Measurements from ENCODE around the gene WDR37.
A peak's percentile ranks its signal among the peaks of the same experiment; 100 is the strongest.

Gene WDR37

DNA sequence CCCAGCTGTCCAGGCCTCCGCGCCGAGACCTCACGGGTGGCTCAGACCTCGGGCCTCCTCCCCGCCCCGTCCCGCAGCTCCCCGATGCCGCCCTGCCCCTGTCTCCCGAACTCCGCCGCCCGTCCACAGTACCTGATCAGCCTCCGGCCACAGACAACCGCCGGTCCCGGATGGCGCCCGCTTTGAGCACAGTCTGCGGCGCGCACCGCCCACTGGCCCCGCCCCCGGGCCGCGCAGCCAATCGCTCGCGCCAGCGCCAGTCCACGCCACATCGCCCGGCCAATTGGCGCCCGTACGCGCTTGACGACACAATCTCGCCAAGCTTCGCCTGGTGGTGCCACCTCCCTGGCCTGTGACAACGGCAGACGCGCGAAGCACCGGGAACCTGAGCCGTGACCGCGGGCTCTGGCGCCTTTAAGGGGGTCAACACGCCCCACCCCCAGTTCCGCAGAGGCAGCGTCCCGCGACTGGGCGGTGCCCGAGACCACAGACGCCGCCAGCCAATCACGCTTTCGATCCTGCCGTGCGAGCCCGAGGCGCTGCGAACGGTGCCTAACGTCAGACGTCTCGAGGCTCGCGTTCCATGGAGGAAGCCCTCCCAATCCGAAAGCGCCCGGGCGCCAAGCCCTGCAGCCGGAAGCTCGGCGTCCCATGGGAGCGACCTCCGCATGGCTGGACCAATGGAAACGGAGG lies 7.3 kb upstream of the WDR37 start, which contains the start of gene IDI1:
Gene IDI1, minus strand, starts transcription at position 388 of the 693 bp plus-strand sequence. Its CDS starts 116 bp downstream, at position 272.
- no peak for TF ChIP-seq ZFX (IDR thresholded peaks at IDR 0.05; ENCODE audit: borderline replicate concordance)
- TF ChIP-seq, protein P1, sequence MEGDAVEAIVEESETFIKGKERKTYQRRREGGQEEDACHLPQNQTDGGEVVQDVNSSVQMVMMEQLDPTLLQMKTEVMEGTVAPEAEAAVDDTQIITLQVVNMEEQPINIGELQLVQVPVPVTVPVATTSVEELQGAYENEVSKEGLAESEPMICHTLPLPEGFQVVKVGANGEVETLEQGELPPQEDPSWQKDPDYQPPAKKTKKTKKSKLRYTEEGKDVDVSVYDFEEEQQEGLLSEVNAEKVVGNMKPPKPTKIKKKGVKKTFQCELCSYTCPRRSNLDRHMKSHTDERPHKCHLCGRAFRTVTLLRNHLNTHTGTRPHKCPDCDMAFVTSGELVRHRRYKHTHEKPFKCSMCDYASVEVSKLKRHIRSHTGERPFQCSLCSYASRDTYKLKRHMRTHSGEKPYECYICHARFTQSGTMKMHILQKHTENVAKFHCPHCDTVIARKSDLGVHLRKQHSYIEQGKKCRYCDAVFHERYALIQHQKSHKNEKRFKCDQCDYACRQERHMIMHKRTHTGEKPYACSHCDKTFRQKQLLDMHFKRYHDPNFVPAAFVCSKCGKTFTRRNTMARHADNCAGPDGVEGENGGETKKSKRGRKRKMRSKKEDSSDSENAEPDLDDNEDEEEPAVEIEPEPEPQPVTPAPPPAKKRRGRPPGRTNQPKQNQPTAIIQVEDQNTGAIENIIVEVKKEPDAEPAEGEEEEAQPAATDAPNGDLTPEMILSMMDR (IDR thresholded peaks at IDR 0.05) = no peak
- H3K27ac ChIP-seq = peak within 1 kb of the TSS; percentile 96

DNA sequence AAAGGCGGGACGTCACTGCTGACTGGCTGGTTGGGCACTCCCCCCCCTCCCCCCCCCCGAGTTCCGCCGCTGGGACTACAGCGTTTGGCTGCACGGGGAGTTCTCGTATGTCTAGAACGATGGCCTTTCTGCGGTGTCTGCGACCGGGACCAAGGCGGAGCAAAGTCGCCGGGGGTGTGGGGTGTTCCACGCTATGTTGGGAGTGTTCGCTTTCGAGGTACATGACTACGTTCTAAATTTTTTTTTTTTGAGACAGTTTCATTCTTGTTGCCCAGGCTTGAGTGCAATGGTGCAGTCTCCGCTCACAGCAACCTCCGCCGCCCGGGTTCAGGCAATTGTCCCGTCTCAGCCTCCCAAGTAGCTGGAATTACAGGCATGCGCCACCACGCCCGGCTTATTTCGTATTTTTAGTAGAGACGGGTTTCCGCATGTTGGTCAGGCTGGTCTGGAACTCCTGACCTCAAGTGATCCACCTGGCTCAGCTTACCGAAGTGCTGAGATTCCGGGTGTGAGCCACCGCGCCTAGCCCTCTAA lies 6.7 kb upstream of the WDR37 start:
- TF ChIP-seq, protein P1 (IDR thresholded peaks at IDR 0.05) = no peak
- TF ChIP-seq ZFX (IDR thresholded peaks at IDR 0.05; ENCODE audit: borderline replicate concordance) = no peak
- H3K27ac ChIP-seq = peak overlapping the region; percentile 96

DNA sequence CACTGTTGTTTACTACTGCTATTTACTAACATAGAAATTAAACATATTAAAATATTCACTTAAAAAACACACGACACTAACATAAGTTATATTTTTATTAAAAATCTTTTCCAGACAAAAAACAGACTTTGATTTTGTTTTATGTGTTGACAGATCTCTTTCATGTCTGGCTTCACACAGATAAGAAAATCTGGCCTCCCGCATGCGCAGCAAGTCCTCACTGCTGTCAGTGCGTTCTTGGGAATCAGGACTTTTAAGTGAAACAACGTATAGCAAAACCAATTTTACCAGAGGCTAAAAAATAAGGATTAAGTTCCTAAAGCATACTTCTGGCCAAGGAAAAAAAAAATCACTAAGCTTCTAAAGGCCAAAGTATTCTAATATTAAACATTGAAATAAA lies 6.0 kb upstream of the WDR37 start:
- peak overlapping the region; percentile 96 for H3K27ac ChIP-seq
- TF ChIP-seq ZFX (IDR thresholded peaks at IDR 0.05; ENCODE audit: borderline replicate concordance) = no peak
- TF ChIP-seq, protein P1 (IDR thresholded peaks at IDR 0.05) = no peak

DNA sequence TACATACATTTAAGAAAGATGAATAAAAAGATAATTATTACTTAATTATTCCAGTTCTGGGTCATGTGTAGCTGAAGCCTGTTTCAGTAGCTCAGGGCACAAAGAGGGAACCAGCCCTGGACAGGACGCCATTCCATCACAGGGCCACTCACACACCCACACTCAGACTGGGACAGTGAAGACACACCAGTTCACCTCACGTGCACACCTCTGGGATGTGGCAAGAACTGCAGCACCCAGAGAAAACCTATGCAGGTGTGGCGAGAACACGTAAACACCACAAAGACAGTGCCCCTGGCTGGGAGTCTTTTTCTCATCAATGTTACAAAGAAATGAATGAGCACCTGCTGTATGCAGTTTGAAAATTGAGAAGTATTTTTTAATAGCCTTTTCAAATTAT lies 5.6 kb upstream of the WDR37 start:
- H3K27ac ChIP-seq = peak overlapping the region; percentile 96
- TF ChIP-seq, protein P1 (IDR thresholded peaks at IDR 0.05) = no peak

DNA sequence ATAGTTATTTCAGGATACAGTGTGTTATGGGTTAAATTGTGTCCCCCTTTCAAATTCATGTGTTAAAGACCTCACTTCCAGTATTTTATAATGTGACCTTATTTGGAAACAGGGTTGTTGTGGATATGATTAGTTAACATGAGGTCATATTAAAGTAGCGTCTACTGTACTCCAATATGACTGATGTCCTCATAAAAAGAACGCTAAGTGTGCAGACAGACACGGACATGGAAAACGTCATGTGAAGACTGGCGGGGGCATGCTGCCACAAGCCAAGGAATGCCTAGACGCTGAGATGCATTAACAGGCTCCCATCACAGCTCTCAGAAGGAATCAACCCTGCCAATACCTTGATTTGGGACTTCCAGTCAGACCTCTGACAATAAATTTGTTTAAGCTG lies 1.5 kb upstream of the WDR37 start:
- H3K27ac ChIP-seq = no peak overlapping the region
- TF ChIP-seq ZFX (IDR thresholded peaks at IDR 0.05; ENCODE audit: borderline replicate concordance) = no peak
- TF ChIP-seq, protein P1 (IDR thresholded peaks at IDR 0.05) = no peak

DNA sequence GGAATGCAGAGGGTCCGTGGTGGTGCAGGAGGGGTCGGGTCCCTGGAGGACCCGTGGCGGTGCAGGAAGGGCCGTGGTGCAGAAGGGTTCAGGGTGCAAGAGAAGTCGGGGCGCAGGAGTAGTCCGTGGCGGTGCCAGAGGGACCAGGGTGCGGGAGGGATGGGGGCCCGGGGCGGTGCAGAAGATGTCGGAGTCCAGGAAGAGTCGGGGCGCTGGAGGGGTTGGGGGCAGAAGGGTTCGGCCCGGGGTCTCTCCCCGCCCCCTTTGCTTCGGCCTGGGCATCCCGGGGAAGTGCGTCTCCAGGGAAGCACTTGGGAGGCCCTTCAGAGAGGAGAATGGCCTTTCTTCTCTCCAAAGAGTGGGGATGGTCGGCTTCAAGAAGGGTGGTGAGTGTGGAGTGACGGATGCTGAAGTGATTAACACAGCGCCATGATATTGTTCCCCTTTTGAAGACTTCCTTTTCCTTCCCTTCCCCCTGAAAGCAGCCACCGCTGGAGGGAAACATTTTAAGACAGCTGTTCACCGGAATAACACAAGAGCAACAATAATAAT lies 997 bp downstream of the WDR37 start:
- H3K27ac ChIP-seq = peak overlapping the region; percentile 94
- TF ChIP-seq, protein P1 (IDR thresholded peaks at IDR 0.05) = no peak
- TF ChIP-seq ZFX (IDR thresholded peaks at IDR 0.05; ENCODE audit: borderline replicate concordance) = no peak

DNA sequence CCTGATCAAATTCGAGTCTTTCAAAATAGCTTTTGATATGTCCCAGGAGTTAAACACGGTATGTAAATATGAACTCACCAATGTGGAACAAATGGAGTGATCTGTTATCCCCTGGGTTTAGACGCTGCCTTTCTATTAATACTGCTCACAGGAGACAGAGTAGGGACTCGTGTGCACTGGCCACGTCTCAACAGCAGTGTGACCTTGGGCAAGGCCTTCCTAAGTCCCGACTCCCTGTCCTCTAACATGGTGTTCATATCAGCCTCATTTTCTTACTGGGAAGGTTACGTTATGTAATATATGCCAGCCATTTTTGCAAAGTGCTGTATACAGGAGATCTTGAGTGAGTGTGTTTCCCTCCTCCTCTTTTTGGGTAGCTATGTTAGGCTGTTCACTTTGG lies 1.8 kb downstream of the WDR37 start:
- H3K27ac ChIP-seq = peak overlapping the region; percentile 94; the same call in 1 of the 2 replicates

More for the DNA sequence above, 1.8 kb downstream of the WDR37 start:
- no peak for TF ChIP-seq ZFX (IDR thresholded peaks at IDR 0.05; ENCODE audit: borderline replicate concordance)
- TF ChIP-seq, protein P1 (IDR thresholded peaks at IDR 0.05) = no peak
